ENCODE data around the gene KLHL21. TPM values are rescaled to one million over a fixed set of nuclear protein-coding genes. Genes with fewer than 3 reads are reported as not detected.
"Not testable (repeated sequence)": the region's sequence is repeated elsewhere in the genome, so short reads cannot be mapped to it uniquely, and the experiment has no call there.

Gene KLHL21, protein sequence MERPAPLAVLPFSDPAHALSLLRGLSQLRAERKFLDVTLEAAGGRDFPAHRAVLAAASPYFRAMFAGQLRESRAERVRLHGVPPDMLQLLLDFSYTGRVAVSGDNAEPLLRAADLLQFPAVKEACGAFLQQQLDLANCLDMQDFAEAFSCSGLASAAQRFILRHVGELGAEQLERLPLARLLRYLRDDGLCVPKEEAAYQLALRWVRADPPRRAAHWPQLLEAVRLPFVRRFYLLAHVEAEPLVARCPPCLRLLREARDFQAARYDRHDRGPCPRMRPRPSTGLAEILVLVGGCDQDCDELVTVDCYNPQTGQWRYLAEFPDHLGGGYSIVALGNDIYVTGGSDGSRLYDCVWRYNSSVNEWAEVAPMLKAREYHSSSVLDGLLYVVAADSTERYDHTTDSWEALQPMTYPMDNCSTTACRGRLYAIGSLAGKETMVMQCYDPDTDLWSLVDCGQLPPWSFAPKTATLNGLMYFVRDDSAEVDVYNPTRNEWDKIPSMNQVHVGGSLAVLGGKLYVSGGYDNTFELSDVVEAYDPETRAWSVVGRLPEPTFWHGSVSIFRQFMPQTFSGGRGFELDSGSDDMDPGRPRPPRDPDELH
- total RNA-seq, result 10 to 100 TPM; 21.0 to 23.3 TPM

DNA sequence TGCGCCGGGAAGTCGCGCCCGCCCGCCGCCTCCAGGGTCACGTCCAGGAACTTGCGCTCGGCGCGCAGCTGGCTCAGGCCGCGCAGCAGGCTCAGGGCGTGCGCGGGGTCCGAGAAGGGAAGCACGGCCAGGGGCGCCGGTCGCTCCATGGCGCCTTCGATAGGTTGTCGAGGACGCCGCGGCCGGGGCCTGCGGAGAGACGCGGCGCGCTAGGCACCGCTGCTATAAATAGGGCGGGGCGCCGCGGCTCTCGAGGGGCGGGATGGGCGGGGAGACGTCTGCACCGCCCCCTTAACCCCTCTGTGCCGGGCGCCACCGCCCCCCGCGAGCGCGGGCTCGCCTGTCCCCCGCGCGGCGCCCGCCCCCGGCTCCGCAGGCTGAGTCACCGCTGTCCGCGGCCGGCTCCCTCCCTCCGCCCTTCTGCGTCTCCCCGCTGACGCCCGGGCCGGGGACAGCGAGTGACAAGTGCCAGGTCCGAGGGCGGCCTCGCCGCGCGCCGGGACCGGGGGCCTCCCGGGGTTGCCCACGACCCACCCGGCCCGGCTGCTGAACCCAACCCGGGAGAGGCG lies at the start of gene KLHL21:
Gene KLHL21, minus strand, starts transcription at position 201 of the 569 bp plus-strand sequence. Its CDS starts 52 bp downstream, at position 149.
- peak; percentile 81 for DNase-seq
- Mint-ChIP-seq H3K27ac (peak within 1 kb of the TSS; percentile 96), H3K27me3 (ENCODE audit: low read depth) (no peaks in the 10 kb centered on the region), H3K4me1 (ENCODE audit: low read depth) (peaks cover 35% of the 10 kb centered on the region), H3K36me3 (ENCODE audit: low read depth) (peaks cover 22% of the 10 kb centered on the region), H3K9me3 (no peaks in the 10 kb centered on the region), H3K4me3 (peak within 1 kb of the TSS; percentile 97)
- intact Hi-C loops (cut with micrococcal nuclease), result loop anchor here (1.0 to 5.0 kb wide), 6 partner anchors 100 to 610 kb away; partner anchors contain the start of genes ACOT7, DNAJC11, NPHP4 and RPL22
- CTCF ChIA-PET, result interaction anchor here (0.5 to 1.2 kb wide), 3 partner anchors 10 to 101 kb away, joined by 3 read pairs; no protein-coding TSS in a partner anchor

DNA sequence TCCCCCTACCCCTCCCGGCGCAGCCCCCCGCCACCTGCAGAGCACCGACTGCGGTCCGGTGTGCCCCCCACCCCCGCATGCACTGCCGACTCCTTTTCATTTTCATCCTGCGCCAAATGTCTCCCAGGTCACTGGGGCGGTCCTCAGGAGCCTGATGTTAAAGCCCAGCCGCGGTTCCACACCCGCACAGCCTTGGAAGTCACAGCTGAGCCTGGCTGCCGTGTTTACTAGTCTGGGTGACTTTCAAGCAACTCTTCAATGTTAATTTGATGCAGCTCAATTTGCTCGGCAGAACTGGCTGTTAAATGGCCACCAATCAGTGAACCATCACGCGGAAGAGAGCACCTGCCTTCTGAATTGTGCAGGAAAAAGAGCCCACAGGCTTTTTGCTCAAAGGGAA lies 49.2 kb upstream of the KLHL21 start:
- no peak for DNase-seq
- Mint-ChIP-seq H3K27ac (no peak overlapping the region), H3K4me1 (ENCODE audit: low read depth) (no peaks in the 10 kb centered on the region), H3K36me3 (ENCODE audit: low read depth) (peaks cover 10% of the 10 kb centered on the region), H3K4me3 (no peak overlapping the region), H3K27me3 (ENCODE audit: low read depth) (no peaks in the 10 kb centered on the region), H3K9me3 (no peaks in the 10 kb centered on the region)
- intact Hi-C loops (cut with micrococcal nuclease), result no loop called here
- CTCF ChIA-PET, result interaction anchor here (0.7 kb wide), 1 partner anchor 213 kb away, joined by 5 read pairs; no protein-coding TSS in a partner anchor

DNA sequence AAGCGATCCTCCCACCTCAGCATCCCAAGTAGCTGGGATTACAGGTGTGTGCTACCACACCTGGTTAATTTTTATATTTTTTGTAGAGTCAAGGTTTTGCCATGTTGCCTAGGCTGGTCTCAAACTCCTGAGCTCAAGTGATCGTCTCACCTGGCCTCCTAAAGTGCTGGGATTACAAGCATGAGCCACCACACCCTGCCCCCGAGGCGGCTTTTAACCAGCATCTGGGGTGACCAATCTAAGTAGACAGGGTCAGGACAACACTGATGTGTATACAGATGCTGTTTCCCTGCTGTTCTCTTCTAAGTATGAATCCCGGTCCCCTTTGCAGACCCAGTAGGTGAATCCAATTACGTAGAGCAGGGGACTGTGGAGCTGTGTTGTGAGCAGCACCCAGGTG lies 45.9 kb upstream of the KLHL21 start:
- Mint-ChIP-seq H3K4me1 (ENCODE audit: low read depth) (no peaks in the 10 kb centered on the region), H3K36me3 (ENCODE audit: low read depth) (peaks cover 12% of the 10 kb centered on the region), H3K4me3 (no peak overlapping the region), H3K9me3 (no peaks in the 10 kb centered on the region), H3K27ac (no peak overlapping the region), H3K27me3 (ENCODE audit: low read depth) (no peaks in the 10 kb centered on the region)
- CTCF ChIA-PET, result interaction anchor here (0.5 to 1.8 kb wide), 3 partner anchors 16 to 158 kb away, joined by 3 to 5 read pairs (median 4); no protein-coding TSS in a partner anchor
- intact Hi-C loops (cut with micrococcal nuclease), result no loop called here
- DNase-seq, result no peak

DNA sequence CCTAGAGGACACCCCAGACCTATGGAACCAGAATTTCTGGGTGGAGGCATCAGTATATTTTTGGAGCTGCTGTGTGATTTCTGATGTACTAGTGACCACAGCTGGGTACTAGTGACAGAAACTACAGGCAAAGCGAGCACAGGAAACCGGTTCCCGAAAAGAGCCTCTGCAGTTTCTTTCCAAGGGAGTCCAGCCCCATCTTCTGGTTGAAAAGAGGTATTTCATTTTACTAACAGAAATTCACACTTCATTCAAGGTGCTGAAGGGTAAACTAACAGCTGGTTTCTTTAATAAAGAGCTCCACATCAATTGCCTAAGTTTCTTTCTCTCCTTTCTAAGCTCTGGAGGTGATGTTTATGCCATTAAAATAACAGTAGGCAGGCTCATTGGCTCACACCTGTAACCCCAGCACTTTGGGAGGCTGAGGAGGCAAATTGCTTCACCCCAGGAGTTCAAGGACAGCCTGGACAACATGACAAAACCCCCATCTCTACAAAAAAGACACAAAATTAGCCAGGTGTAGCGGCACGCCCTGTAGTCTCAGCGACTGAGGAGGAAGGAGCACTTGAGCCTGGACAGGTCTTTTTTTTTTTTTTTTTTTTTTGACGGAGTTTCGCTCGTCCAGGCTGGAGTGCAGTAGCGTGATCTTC lies 44.0 kb upstream of the KLHL21 start:
- H3K27me3 Mint-ChIP-seq (ENCODE audit: low read depth), result no peaks in the 10 kb centered on the region
- no peak overlapping the region for H3K4me3 Mint-ChIP-seq
- no peaks in the 10 kb centered on the region for H3K4me1 Mint-ChIP-seq (ENCODE audit: low read depth)
- DNase-seq, result peak; percentile 42
- CTCF ChIA-PET, result interaction anchor here (0.6 to 1.9 kb wide), 11 partner anchors 8 to 197 kb away, joined by 3 to 7 read pairs (median 4); partner anchors contain the start of gene PLEKHG5
- no peak overlapping the region for H3K27ac Mint-ChIP-seq
- H3K9me3 Mint-ChIP-seq, result no peaks in the 10 kb centered on the region
- H3K36me3 Mint-ChIP-seq (ENCODE audit: low read depth), result peaks cover 13% of the 10 kb centered on the region
- intact Hi-C loops (cut with micrococcal nuclease), result loop anchor here (1.0 kb wide), 3 partner anchors 92 to 160 kb away; partner anchors contain the start of genes NOL9 and PLEKHG5

DNA sequence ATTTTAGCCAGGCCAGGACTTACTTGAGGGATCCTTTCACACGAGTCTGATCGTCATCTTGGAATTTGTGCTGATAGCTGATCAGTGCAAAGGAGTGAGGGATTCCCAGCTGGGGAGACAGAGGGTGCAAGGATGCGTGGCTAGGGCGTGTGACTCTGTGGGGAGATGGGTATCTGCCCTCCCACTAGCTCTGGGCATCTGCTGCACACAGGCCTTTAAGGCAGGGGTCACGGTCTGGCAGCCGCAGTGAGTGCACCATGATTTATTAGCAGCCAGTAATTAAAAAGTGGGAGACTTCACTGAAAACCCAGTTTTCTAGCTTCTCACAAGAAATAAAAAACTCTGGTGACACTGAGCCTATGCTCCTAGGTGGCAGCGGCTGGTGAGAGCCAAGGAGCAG lies 42.3 kb upstream of the KLHL21 start:
- no peak for DNase-seq
- Mint-ChIP-seq H3K9me3 (no peaks in the 10 kb centered on the region), H3K27me3 (ENCODE audit: low read depth) (no peaks in the 10 kb centered on the region), H3K4me3 (no peak overlapping the region), H3K27ac (no peak overlapping the region), H3K36me3 (ENCODE audit: low read depth) (peaks cover 11% of the 10 kb centered on the region), H3K4me1 (ENCODE audit: low read depth) (no peaks in the 10 kb centered on the region)
- intact Hi-C loops (cut with micrococcal nuclease), result no loop called here
- CTCF ChIA-PET, result interaction anchor here (0.9 to 1.9 kb wide), 5 partner anchors 10 to 159 kb away, joined by 3 to 6 read pairs (median 4); no protein-coding TSS in a partner anchor

DNA sequence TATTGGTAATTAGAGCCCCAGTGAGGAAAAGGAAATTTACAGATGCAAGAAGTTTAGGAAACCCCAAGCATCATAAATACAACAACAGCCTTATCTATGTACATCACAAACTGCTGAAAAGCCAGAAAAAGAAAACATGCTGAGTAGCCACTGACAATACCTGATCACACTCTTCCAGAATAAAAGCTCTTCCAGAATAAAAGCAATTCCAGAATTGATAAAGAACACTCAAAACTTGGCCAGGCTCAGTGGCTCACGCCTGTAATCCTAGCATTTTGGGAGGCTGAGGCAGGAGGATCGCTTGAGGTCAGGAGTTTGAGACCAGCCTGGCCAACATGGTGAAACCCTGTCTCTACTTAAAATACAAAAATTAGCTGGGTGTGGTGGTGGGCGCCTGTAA lies 38.2 kb upstream of the KLHL21 start:
- peaks cover 21% of the 10 kb centered on the region for H3K36me3 Mint-ChIP-seq (ENCODE audit: low read depth)
- H3K4me3 Mint-ChIP-seq; H3K27ac Mint-ChIP-seq; DNase-seq; H3K4me1 Mint-ChIP-seq (ENCODE audit: low read depth); intact Hi-C loops (cut with micrococcal nuclease); H3K27me3 Mint-ChIP-seq (ENCODE audit: low read depth); H3K9me3 Mint-ChIP-seq: not testable (repeated sequence)
- CTCF ChIA-PET, result interaction anchor here (0.6 kb wide), 1 partner anchor 278 kb away, joined by 3 read pairs; no protein-coding TSS in a partner anchor

DNA sequence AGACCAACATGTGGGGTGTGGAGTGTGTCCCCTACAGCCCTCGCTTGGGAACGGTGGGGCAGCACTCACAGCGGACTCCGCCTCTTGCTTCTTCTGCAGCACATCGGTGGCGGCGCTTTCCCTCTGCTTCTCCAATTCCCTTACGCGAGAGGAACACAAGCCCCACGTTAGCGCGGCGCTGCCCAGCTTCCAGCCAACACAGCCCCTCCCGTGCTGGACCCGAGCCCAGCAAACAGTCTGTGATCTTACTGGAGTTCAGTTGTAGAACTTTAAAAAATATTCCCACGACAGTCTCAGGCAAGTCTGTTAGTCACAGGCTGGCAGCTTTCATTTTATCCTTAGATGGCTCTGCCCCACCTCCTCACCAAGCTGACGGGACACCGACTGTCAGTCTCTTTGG lies 35.6 kb upstream of the KLHL21 start:
- H3K36me3 Mint-ChIP-seq (ENCODE audit: low read depth), result peaks cover 22% of the 10 kb centered on the region
- no peaks in the 10 kb centered on the region for H3K9me3 Mint-ChIP-seq
- no peaks in the 10 kb centered on the region for H3K4me1 Mint-ChIP-seq (ENCODE audit: low read depth)
- H3K4me3 Mint-ChIP-seq, result no peak overlapping the region
- CTCF ChIA-PET, result no interaction called here
- no peak for DNase-seq
- intact Hi-C loops (cut with micrococcal nuclease), result no loop called here
- H3K27me3 Mint-ChIP-seq (ENCODE audit: low read depth), result no peaks in the 10 kb centered on the region
- no peak overlapping the region for H3K27ac Mint-ChIP-seq

DNA sequence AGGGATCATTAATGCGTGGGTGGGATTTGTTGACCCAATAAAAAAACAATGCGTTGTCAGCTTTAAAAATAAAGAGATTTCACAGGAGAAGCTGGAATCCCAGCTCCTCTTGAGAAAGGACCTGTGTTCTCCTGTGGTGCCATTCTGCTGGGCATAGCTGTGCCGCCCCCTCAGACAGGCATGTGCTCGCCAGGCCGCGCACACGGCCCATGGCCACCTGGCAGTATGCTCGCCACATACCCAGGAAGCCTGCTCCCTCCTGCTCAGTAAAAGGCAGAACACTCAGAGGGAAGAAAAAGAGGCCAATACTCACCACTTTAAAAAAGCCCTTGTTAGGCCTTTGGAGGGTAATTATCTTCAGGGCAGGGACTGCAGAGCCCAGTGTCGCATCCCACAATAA lies 35.1 kb upstream of the KLHL21 start:
- Mint-ChIP-seq H3K36me3 (ENCODE audit: low read depth) (peaks cover 19% of the 10 kb centered on the region), H3K4me1 (ENCODE audit: low read depth) (no peaks in the 10 kb centered on the region), H3K27me3 (ENCODE audit: low read depth) (no peaks in the 10 kb centered on the region), H3K9me3 (no peaks in the 10 kb centered on the region), H3K27ac (no peak overlapping the region), H3K4me3 (no peak overlapping the region)
- CTCF ChIA-PET, result interaction anchor here (1.8 kb wide), 1 partner anchor 9 kb away, joined by 5 read pairs; no protein-coding TSS in a partner anchor
- DNase-seq, result no peak
- intact Hi-C loops (cut with micrococcal nuclease), result no loop called here

DNA sequence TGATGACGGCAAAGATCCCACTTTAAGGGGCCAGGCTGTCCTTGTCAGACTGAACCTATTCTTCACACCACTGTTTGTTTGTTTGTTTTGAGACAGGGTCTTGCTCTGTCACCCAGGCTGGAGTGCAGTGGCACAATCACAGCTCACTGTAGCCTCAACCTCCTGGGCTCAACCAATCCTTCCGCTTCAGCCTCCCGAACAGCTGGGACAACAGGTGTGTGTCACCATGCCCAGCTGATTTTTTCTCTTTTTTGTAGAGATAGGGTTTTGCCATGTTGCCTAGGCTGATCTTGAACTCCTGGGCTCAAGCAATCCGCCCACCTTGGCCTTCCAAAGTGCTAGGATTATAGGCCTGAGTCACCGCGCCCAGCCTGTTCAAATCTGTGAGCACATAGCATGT lies 34.1 kb upstream of the KLHL21 start:
- DNase-seq; intact Hi-C loops (cut with micrococcal nuclease); H3K4me1 Mint-ChIP-seq (ENCODE audit: low read depth); H3K27me3 Mint-ChIP-seq (ENCODE audit: low read depth); H3K27ac Mint-ChIP-seq; H3K4me3 Mint-ChIP-seq; H3K9me3 Mint-ChIP-seq: not testable (repeated sequence)
- peaks cover 17% of the 10 kb centered on the region for H3K36me3 Mint-ChIP-seq (ENCODE audit: low read depth)
- CTCF ChIA-PET, result interaction anchor here (0.6 to 1.8 kb wide), 2 partner anchors 10 to 122 kb away, joined by 4 to 5 read pairs; no protein-coding TSS in a partner anchor

DNA sequence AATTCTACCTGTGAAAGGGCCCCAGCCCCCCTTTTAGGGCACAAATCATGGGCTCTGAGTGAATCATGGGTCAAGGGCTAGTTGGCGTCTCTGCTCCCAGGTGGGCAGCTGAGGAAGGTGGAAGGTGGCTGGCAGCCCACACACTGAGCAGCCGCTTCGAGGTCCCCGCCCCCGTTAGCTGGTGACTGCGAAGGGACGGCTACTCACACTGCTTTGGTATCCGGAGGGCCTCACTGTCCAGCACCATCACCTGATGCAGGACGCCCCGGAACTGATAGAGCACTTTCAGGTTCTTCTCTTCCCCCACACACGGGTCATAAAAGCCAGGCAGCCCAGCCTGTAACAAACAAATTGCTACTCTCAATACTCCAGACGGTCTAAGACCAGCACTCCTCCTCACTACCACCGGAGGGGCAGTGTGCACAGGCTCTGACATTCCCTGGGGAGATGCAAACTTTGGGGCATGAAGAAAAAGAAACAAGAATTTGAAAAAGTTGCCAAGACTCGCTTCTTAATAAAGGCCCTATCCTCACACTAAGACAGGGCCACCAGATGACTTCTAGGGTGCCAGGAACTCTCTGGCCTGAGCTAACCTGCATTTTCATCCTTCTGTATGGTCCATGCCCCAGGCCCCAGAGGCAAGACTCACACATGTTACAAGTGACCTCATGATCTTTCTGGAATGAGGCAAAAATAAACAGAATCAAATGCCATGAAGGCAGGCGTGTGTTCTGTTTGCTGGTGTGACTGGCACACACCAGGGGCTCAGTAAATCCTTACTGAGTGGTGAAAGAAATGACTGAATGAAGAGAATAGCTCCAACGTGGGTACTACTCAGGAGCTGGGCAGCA lies 33.5 kb upstream of the KLHL21 start:
- peaks cover 17% of the 10 kb centered on the region for H3K36me3 Mint-ChIP-seq (ENCODE audit: low read depth)
- CTCF ChIA-PET, result interaction anchor here (0.6 to 1.8 kb wide), 2 partner anchors 10 to 122 kb away, joined by 4 to 5 read pairs; no protein-coding TSS in a partner anchor
- DNase-seq, result no peak
- H3K27me3 Mint-ChIP-seq (ENCODE audit: low read depth), result no peaks in the 10 kb centered on the region
- H3K4me3 Mint-ChIP-seq, result no peak overlapping the region
- H3K27ac Mint-ChIP-seq, result no peak overlapping the region
- no peaks in the 10 kb centered on the region for H3K4me1 Mint-ChIP-seq (ENCODE audit: low read depth)
- H3K9me3 Mint-ChIP-seq, result no peaks in the 10 kb centered on the region
- intact Hi-C loops (cut with micrococcal nuclease), result no loop called here

Measured in activated naive CD4-positive, alpha-beta T cell treated with anti-CD3 and anti-CD28 coated beads for 36 hours (primary cell).